ENCODE data around the gene PRRT2.
A peak's percentile ranks its signal among the peaks of the same experiment; 100 is the strongest.

Gene PRRT2

GRCh38 chr16:29811170-29811895 is 660 bp upstream of the PRRT2 start:
- Histone ChIP-seq H3K9me3 (ENCODE audit: insufficient read depth, low read depth, low read length) (no peaks in the 10 kb centered on the region), H3K4me2 (ENCODE audit: low read depth, low read length, poor library complexity, severe bottlenecking) (no peak overlapping the region), H3K79me2 (ENCODE audit: insufficient read depth, low read length) (peaks cover 53% of the 10 kb centered on the region), H2AFZ (ENCODE audit: low read length) (no peak overlapping the region), H3K27me3 (ENCODE audit: insufficient read depth, low read length, poor library complexity, severe bottlenecking) (no peaks in the 10 kb centered on the region), H3K4me3 (ENCODE audit: low read length, poor library complexity, severe bottlenecking) (no peak overlapping the region), H3K9me2 (replicated peaks; ENCODE audit: low read depth, low read length) (no peaks in the 10 kb centered on the region), H4K20me1 (ENCODE audit: insufficient read depth, low read length, poor library complexity, severe bottlenecking) (peaks cover 35% of the 10 kb centered on the region), H3K36me3 (ENCODE audit: insufficient read depth, low read length) (peaks cover 33% of the 10 kb centered on the region), H3K9ac (ENCODE audit: low read depth, low read length, poor library complexity, severe bottlenecking) (no peak overlapping the region), H3F3A (ENCODE audit: low read depth) (peaks cover 10% of the 10 kb centered on the region; the same call in 1 of the 2 replicates), H3K4me1 (ENCODE audit: insufficient read depth, low read length, poor library complexity, severe bottlenecking) (peaks cover 47% of the 10 kb centered on the region)
- TF ChIP-seq CTCF (conservative IDR thresholded peaks at IDR 0.05; ENCODE audit: low read length) = no peak

- H3K36me3 ChIP-seq (ENCODE audit: insufficient read depth, low read length) = peaks cover 31% of the 10 kb centered on the region
- H3F3A ChIP-seq (ENCODE audit: low read depth) = peaks cover 4% of the 10 kb centered on the region; the same call in 1 of the 2 replicates
- TF ChIP-seq EZH2phosphoT487 (IDR thresholded peaks at IDR 0.05; ENCODE audit: borderline replicate concordance) = no peak
- TF ChIP-seq CTCF (conservative IDR thresholded peaks at IDR 0.05; ENCODE audit: low read length) = no peak
- no peak overlapping the region for H3K4me2 ChIP-seq (ENCODE audit: low read depth, low read length, poor library complexity, severe bottlenecking)
- no peak overlapping the region for H3K4me3 ChIP-seq (ENCODE audit: low read length, poor library complexity, severe bottlenecking)
- H3K9me2 ChIP-seq (replicated peaks; ENCODE audit: low read depth, low read length) = no peaks in the 10 kb centered on the region
- no peaks in the 10 kb centered on the region for H3K27me3 ChIP-seq (ENCODE audit: insufficient read depth, low read length, poor library complexity, severe bottlenecking)
- no peaks in the 10 kb centered on the region for H3K9me3 ChIP-seq (ENCODE audit: insufficient read depth, low read depth, low read length)
- H3K9ac ChIP-seq (ENCODE audit: low read depth, low read length, poor library complexity, severe bottlenecking) = no peak overlapping the region
- peaks cover 46% of the 10 kb centered on the region for H3K79me2 ChIP-seq (ENCODE audit: insufficient read depth, low read length)
- no peak overlapping the region for H2AFZ ChIP-seq (ENCODE audit: low read length)
- H4K20me1 ChIP-seq (ENCODE audit: insufficient read depth, low read length, poor library complexity, severe bottlenecking) = peaks cover 34% of the 10 kb centered on the region
- H3K4me1 ChIP-seq (ENCODE audit: insufficient read depth, low read length, poor library complexity, severe bottlenecking) = peaks cover 50% of the 10 kb centered on the region
Observed at GRCh38 chr16:29812754-29813643, 1.0 kb downstream of the PRRT2 start.

- Histone ChIP-seq H4K20me1 (ENCODE audit: insufficient read depth, low read length, poor library complexity, severe bottlenecking) (peaks cover 25% of the 10 kb centered on the region), H3K36me3 (ENCODE audit: insufficient read depth, low read length) (peaks cover 22% of the 10 kb centered on the region; the same call in 1 of the 2 replicates), H3K27me3 (ENCODE audit: insufficient read depth, low read length, poor library complexity, severe bottlenecking) (no peaks in the 10 kb centered on the region), H3K9me2 (replicated peaks; ENCODE audit: low read depth, low read length) (no peaks in the 10 kb centered on the region), H2AFZ (ENCODE audit: low read length) (no peak overlapping the region), H3F3A (ENCODE audit: low read depth) (peaks cover 4% of the 10 kb centered on the region; the same call in 1 of the 2 replicates), H3K4me3 (ENCODE audit: low read length, poor library complexity, severe bottlenecking) (no peak overlapping the region), H3K4me1 (ENCODE audit: insufficient read depth, low read length, poor library complexity, severe bottlenecking) (peaks cover 46% of the 10 kb centered on the region), H3K9ac (ENCODE audit: low read depth, low read length, poor library complexity, severe bottlenecking) (peak overlapping the region; percentile 86), H3K4me2 (ENCODE audit: low read depth, low read length, poor library complexity, severe bottlenecking) (peak overlapping the region; percentile 97), H3K9me3 (ENCODE audit: insufficient read depth, low read depth, low read length) (no peaks in the 10 kb centered on the region), H3K79me2 (ENCODE audit: insufficient read depth, low read length) (peaks cover 46% of the 10 kb centered on the region)
- TF ChIP-seq CTCF (conservative IDR thresholded peaks at IDR 0.05; ENCODE audit: low read length) = no peak
Observed at GRCh38 chr16:29813644-29814562, 1.9 kb downstream of the PRRT2 start.
